B cell (primary cell): ENCODE results near the gene THBS2. TPM values are rescaled to one million over a fixed set of nuclear protein-coding genes. Genes with fewer than 3 reads are reported as not detected.

ENCODE experiments used
- ATAC-seq: fragments of 200-7000 bp; cut with Tn5 transposase; one replicate; pipeline ENCODE4 v1.10.0; 2021; ENCODE audit warnings: low read depth, mild to moderate bottlenecking, moderate number of reproducible peaks, moderate library complexity
- CTCF ChIA-PET: fragments of 350-600 bp; sonication (Branson Sonifier 250); formaldehyde crosslinking; loops from one replicate; lab custom pipeline; 2021; ENCODE audit warnings: antibody characterized with exemption, inconsistent platforms; lab: Charles Lee
- POLR2A ChIA-PET: fragments of 350-600 bp; sonication (Branson Sonifier 250); formaldehyde crosslinking; loops from one replicate; lab custom pipeline; 2021; ENCODE audit warnings: antibody characterized with exemption; lab: Charles Lee
- DNase-seq: peaks from one replicate; pipeline ENCODE4 v3.0.0; 2013
- H2AFZ ChIP-seq: 2 replicates; pipeline ENCODE4 v1.6.1; 2012; ENCODE audit warnings: mild to moderate bottlenecking, low read depth, low read length; ENCODE audit not compliant: insufficient read depth, poor library complexity, severe bottlenecking
- H3K27ac ChIP-seq, 2 donors: 1 replicate in 1 of 2; 2 replicates in 1 of 2; pipeline ENCODE4 v1.5.1; 2012 to 2013; ENCODE audit warnings: low read length in 2 of 2, mild to moderate bottlenecking in 2 of 2, moderate library complexity in 1 of 2
- H3K27me3 ChIP-seq, 4 experiments: fragments of 200-600 bp in 1 of 4; sonication (generic) in 1 of 4; replicated peaks in 1 of 4; 1 replicate in 2 of 4; 2 replicates in 2 of 4; pipeline versions ENCODE4 v1.6.1 to v1.7.0; 2013 to 2016; ENCODE audit warnings: low read length in 3 of 4, mild to moderate bottlenecking in 2 of 4, mixed read lengths in 1 of 4, moderate library complexity in 1 of 4; ENCODE audit not compliant: insufficient read depth in 4 of 4, control insufficient read depth in 3 of 4; ENCODE audit errors: control extremely low read depth in 1 of 4
- H3K36me3 ChIP-seq, 2 experiments: replicated peaks in 1 of 2; 1 replicate in 1 of 2; 2 replicates in 1 of 2; pipeline versions ENCODE4 v1.6.1 to v1.7.1; 2013; ENCODE audit warnings: low read length in 1 of 2; ENCODE audit not compliant: insufficient read depth in 2 of 2, control insufficient read depth in 1 of 2; ENCODE audit errors: control extremely low read depth in 1 of 2, extremely low read depth in 1 of 2
- H3K4me1 ChIP-seq, 2 donors: fragments of 200-600 bp in 1 of 2; sonication (generic) in 1 of 2; 1 replicate in 1 of 2; 2 replicates in 1 of 2; pipeline versions ENCODE4 v1.5.1 to v1.6.1; 2013 to 2017; ENCODE audit warnings: low read length in 2 of 2; ENCODE audit not compliant: control insufficient read depth in 2 of 2, insufficient read depth in 2 of 2
- H3K4me2 ChIP-seq: replicated peaks from 2 replicates; pipeline ENCODE3; 2012; ENCODE audit warnings: mild to moderate bottlenecking, low read depth, low read length; ENCODE audit not compliant: poor library complexity, severe bottlenecking
- H3K4me3 ChIP-seq, 5 experiments: fragments of 200-600 bp in 1 of 5; sonication (generic) in 1 of 5; 1 replicate in 3 of 5; 2 replicates in 2 of 5; pipeline versions ENCODE4 v1.5.1 to v1.7.0; 2011 to 2016; ENCODE audit warnings: low read length in 4 of 5, mild to moderate bottlenecking in 4 of 5, low read depth in 2 of 5, control low read depth in 1 of 5, moderate library complexity in 1 of 5; ENCODE audit not compliant: insufficient read depth in 1 of 5; ENCODE audit errors: control extremely low read depth in 1 of 5, extremely low read depth in 1 of 5
- H3K79me2 ChIP-seq: fragments of 200-600 bp; sonication (generic); one replicate; pipeline ENCODE4 v1.6.0; 2016; ENCODE audit warnings: low read length; ENCODE audit not compliant: control insufficient read depth, insufficient read depth
- H3K9ac ChIP-seq: fragments of 200-600 bp; sonication (generic); 2 replicates; pipeline ENCODE4 v1.6.1; 2017; ENCODE audit warnings: mild to moderate bottlenecking, low read length, moderate library complexity
- H3K9me3 ChIP-seq, 3 donors: one replicate each; pipeline versions ENCODE4 v1.6.1 to v1.7.1; 2013; ENCODE audit warnings: low read length in 2 of 3; ENCODE audit not compliant: control insufficient read depth in 2 of 3, insufficient read depth in 1 of 3; ENCODE audit errors: control extremely low read depth in 1 of 3
- H4K20me1 ChIP-seq: 2 replicates; pipeline ENCODE4 v1.6.0; 2012; ENCODE audit warnings: mild to moderate bottlenecking, low read length; ENCODE audit not compliant: insufficient read depth, control insufficient read depth, poor library complexity, severe bottlenecking
- H3K27ac Mint-ChIP-seq: one replicate; pipeline ENCODE4 v1.8.0; 2021; ENCODE audit warnings: mixed read lengths
- H3K27me3 Mint-ChIP-seq: one replicate; pipeline ENCODE4 v1.8.0; 2021; ENCODE audit warnings: mixed read lengths
- H3K4me1 Mint-ChIP-seq: one replicate; pipeline ENCODE4 v1.8.0; 2021; ENCODE audit warnings: mixed read lengths
- H3K4me3 Mint-ChIP-seq: one replicate; pipeline ENCODE4 v1.8.0; 2021; ENCODE audit warnings: mixed read lengths
- H3K9me3 Mint-ChIP-seq: one replicate; pipeline ENCODE4 v1.8.0; 2022; ENCODE audit warnings: mixed read lengths; ENCODE audit not compliant: insufficient read depth
- CTCF ChIP-seq: fragments of 200-600 bp; IDR thresholded peaks from one replicate; pipeline ENCODE4 v1.8.0; 2022; ENCODE audit warnings: antibody characterized with exemption, mild to moderate bottlenecking
- EZH2 ChIP-seq: IDR thresholded peaks from 2 replicates; pipeline ENCODE4 v1.6.1; 2012; ENCODE audit warnings: borderline replicate concordance, low read depth, mild to moderate bottlenecking, moderate library complexity, low read length; ENCODE audit not compliant: insufficient read depth, poor library complexity, severe bottlenecking
- WGBS: methylation state at CpG from one replicate; pipeline ENCODE4 v1.1.5; 2013; ENCODE audit warnings: missing lambda C conversion rate; ENCODE audit not compliant: insufficient coverage; 5-methylcytosine and 5-hydroxymethylcytosine counted together
- intact Hi-C: fragments of 100-400 bp; cut with micrococcal nuclease; formaldehyde crosslinking; loops from one replicate; pipeline ENCODE4 v1.10.0; 2022
- polyA plus RNA-seq: library from polyadenylated mRNA; depleted of rRNA; stranded (reverse); fragments of >200 nt; gene quantifications from 2 replicates; pipeline ENCODE4 v1.2.3, GENCODE V29; 2012
- total RNA-seq, 2 donors: library from RNA; stranded (reverse); fragments of 120-200 nt in 1 of 2; gene quantifications; 1 replicate in 1 of 2; 2 replicates in 1 of 2; pipeline versions ENCODE4 v1.2.3 to v1.2.4, GENCODE V29; 2013 to 2022

The THBS2 gene
- total and polyA plus RNA-seq, 2 donors (not counting 1 experiment from before 2014, with no cell fraction given), result not detected

- Histone ChIP-seq H3K27me3 (peaks cover 0 to 4% (median 0%) of the 10 kb centered on the region in 4 experiments), H4K20me1 (no peaks in the 10 kb centered on the region), H3K27ac (no peak overlapping the region), H3K79me2 (no peaks in the 10 kb centered on the region), H3K9me3 (peaks cover 0 to 21% (median 17%) of the 10 kb centered on the region in 3 donors), H3K9ac (no peak overlapping the region), H2AFZ (no peak overlapping the region), H3K4me3 (no peak overlapping the region), H3K4me1 (no peaks in the 10 kb centered on the region), H3K36me3 (no peaks in the 10 kb centered on the region), H3K4me2 (no peak overlapping the region)
- WGBS, result 97% methylated on average over 5 of the region's 6 CpGs
- Mint-ChIP-seq H3K9me3 (peaks cover 8% of the 10 kb centered on the region), H3K27ac (no peak overlapping the region), H3K4me1 (no peaks in the 10 kb centered on the region), H3K27me3 (no peaks in the 10 kb centered on the region), H3K4me3 (no peak overlapping the region)
- CTCF ChIA-PET, result no interaction called here
- TF ChIP-seq CTCF (no peak), EZH2 (no peak)
- DNase-seq (no peak), ATAC-seq (no peak)
- intact Hi-C loops, result no loop called here
- POLR2A ChIA-PET, result no interaction called here
Measured at GRCh38 chr6:169205176-169206160, 48.2 kb downstream of the THBS2 start.

GRCh38 chr6:169204167-169204566 is 49.5 kb downstream of the THBS2 start:
- POLR2A ChIA-PET, result no interaction called here
- H3K4me3 Mint-ChIP-seq, result no peak overlapping the region
- no CpG with 5 or more reads among the region's 2 CpGs for WGBS

More at GRCh38 chr6:169204167-169204566, 49.5 kb downstream of the THBS2 start:
- H3K4me2 ChIP-seq, result no peak overlapping the region
- TF ChIP-seq EZH2, result no peak
- no peak for TF ChIP-seq CTCF
- Mint-ChIP-seq H3K9me3 (peaks cover 8% of the 10 kb centered on the region), H3K27me3 (no peaks in the 10 kb centered on the region), H3K4me1 (no peaks in the 10 kb centered on the region), H3K27ac (no peak overlapping the region)
- ATAC-seq, result no peak
- H3K4me1 ChIP-seq, result no peaks in the 10 kb centered on the region
- no peaks in the 10 kb centered on the region for H4K20me1 ChIP-seq
- intact Hi-C loops, result no loop called here
- H3K27me3 ChIP-seq, result peaks cover 0 to 4% (median 0%) of the 10 kb centered on the region in 4 experiments
- no peak overlapping the region for H3K4me3 ChIP-seq
- H2AFZ ChIP-seq, result no peak overlapping the region
- DNase-seq, result no peak
- CTCF ChIA-PET, result no interaction called here
- no peak overlapping the region for H3K9ac ChIP-seq
- H3K27ac ChIP-seq, result no peak overlapping the region
- peaks cover 0 to 21% (median 17%) of the 10 kb centered on the region in 3 donors for H3K9me3 ChIP-seq
- H3K79me2 ChIP-seq, result no peaks in the 10 kb centered on the region
- no peaks in the 10 kb centered on the region for H3K36me3 ChIP-seq
